HG03103 (cell line): ENCODE data around the gene CMSS1.

Experiments used
- ATAC-seq: cut with Tn5 transposase; IDR thresholded peaks from one replicate; pipeline ENCODE4 v1.9.1; 2021; ENCODE audit warnings: low read depth; ENCODE audit not compliant: unreplicated experiment

CMSS1 gene

DNA sequence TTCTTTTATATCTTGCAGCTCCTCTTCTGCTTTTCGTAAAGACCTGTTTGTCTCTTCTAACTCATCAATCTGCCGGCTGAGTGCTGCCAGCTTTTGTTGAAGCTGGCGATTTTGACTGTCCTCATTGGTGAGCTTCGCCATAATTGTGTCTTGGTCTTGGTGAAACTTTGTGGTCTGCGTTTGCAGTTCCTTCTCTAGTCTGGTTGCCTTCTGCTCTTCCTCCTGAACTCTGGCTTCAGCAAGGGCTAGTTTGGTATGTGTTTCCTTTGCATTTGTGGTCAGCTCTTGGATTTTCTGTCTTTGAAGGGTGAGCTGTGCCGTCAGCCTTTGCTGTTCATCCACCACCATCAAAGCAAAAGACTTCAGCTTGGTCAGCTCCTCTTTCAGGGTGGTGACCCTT, 32.9 kb downstream of the CMSS1 start:
- no peak for ATAC-seq

DNA sequence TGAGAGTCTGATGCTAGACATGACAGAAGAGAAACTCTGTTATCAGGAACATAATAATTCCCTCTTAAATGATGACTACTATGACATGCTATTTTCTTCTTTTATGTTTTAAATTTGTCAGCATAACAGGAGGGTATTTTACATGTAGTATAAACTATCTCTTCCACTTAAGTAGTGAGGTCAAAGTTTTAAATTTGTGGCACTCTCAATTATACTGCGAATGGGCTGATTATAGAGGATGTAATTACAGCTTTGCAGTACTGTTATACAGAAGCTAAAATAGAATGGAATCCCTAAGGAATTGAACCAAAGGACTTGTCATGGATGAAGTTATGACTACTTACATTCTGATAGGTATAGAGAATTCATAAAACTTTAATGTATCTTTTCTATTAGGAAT, 34.3 kb downstream of the CMSS1 start:
- ATAC-seq = no peak

DNA sequence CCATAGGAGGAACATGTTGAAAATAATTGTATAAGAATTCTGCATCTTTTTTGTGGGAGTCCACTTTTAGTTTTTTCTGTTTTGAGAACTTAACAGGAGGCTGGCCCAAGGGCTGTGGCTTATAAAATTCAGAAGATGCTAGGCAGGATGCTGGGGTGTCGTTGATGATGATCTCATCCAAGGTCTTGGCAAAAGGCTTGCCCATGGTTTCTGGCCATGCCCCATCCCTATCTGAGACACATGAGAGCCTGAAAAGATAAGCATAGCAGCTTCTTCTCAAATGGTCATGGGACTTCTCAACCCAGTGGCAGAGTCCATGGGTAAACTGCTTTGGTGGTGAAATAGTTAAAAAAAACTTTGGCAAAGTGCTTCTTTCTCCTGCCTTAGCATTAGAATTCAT, 35.2 kb downstream of the CMSS1 start:
- no peak for ATAC-seq

DNA sequence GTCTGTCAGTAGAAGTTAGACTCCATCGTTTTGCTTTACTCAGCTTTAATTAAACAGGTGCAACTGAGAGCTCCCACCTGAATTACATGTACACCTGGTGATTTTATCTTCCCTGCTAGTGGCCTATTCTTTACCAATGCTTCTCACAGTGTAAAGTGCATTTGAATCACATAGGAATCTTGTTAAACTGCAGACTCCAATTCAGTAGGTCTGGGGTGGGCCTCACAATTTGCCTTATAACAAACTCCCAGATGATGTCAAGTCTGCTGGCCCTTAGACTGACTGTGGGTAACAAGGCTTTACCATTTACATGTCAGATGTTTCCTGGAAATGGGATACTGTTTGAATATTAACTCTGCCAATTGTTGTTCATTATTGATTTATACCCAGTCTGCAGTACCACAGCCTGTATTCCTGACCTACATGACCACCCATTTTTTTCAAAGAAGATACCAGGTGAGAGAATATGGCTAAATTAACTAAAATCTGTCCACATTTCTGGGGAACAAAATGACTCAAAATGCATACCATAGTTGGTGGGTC, 37.2 kb downstream of the CMSS1 start:
- no peak for ATAC-seq

DNA sequence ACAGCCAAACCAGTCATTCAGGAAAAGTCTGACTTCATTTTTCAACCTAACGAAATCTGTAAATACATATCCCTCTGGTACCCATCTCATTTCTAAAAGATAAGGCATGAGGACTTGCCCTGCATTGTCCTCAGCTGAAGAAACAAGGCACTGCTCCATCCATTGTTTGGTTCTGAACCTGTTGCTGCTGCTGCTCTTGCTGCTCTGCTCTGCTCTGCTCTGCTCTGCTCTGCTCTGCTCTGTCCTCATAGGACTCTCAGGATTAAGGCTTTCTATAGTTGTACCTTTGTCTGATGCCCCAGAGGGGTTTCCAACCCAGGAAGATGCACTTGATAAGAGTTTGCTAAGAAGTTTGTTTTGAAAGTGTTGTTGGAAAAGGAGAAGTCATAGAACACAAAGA, 38.2 kb downstream of the CMSS1 start:
- ATAC-seq = no peak

DNA sequence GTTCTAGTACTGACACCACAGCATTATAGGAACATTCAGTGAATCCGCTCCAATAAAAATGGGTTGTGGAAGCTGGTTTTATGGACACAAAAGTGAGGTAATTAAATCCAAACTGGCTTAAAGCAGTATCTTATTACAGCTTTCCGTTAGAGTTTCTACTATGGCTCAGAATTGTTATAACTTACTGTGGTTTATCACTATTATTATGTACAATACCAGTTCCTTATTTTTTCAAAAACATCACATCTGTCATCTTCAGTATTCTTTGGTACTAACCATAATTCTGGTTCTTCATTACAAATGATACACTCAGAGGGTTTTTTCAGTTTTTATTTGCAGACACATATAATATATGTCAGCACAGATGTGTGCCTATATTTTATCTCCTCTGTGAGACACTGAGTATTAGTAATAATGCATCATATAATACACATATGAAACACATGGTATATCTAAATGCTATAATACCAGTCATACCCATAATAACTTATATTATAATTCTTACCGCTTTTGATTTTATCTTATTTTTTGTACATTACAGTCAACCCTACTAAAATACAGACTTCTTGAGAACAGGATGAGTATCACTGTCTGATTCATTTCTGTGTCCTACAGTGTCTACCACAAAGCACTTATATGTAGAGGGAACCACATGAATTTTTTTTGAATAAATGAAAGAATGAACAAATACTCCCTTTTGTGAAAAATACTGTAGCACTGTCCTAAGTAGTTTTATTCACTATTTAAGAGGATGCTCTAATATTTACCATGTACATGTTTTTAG, 39.0 kb downstream of the CMSS1 start:
- ATAC-seq = no peak

DNA sequence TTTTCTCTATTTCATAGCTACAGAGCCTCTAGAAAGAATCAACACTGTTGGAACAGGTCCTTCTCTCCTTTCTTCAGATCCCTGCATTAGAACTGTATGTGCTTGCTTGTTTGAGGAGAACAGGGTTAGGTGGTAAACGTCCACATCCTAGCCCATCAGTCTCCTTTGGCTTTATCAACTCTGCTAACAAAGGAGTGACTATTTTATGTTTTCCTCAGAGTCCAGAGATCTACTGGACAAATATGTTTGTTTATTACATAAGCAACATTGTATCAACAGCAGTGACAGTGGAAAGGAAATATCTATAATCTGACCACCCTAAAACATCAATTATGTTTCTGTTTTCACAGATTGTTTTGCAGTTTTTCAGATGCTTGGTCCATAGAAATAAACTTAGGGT, 39.6 kb downstream of the CMSS1 start:
- no peak for ATAC-seq

DNA sequence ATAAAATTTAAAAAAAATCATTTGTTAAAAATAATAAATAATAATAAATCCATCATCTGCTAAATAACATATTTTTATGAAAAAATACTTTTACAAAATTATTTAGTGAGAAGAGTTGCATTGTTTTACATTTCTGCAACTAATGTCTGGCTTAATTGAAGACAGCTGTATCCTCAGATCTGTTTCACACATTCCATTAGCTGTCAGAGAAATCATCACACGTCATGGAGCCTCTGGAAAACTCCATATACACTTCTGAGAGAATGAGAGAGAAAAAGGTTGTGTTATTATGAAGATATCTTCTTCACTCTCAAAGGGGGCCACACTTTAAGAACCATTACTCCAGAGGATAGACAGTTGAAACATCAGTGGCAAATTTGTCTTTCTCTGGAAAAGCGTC, 40.8 kb downstream of the CMSS1 start:
- no peak for ATAC-seq

DNA sequence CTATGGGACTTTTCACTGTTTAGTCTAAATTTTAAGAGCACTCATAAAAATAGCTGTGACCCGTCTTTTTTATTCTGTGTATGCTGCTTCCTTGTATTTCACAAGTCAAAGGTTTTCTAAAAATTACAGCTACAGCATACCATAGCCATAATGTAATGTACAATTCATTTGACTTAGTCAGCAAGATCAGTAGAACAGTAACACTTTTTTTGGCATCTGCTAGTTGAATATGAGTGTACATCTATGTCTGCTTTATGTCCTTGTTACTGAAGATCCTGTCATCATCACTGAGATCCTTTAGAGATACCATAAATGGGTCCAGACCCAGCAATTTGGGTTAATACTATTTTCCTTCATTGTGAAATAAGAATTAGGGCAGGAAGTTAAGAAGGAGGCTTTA, 42.2 kb downstream of the CMSS1 start:
- ATAC-seq = no peak

DNA sequence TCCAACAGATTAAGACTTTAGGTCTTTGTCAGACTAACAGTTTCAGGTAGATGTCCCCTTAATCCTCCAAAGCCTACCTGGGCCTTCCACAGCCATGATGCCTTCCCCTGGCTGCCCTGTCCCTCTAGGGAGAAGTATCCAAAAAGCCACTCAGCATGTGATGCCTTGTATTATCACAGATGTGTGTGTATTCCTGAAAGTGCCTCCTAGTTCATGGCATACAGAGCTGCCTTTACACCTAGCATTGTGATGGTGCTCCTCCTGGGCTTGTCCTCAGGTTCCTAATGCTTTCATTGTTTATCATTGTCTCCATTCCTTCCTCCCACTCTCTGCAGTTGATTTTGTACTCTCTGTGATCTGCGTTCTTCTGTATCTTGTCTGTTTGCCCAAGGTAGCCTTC, 43.6 kb downstream of the CMSS1 start:
- no peak for ATAC-seq

DNA sequence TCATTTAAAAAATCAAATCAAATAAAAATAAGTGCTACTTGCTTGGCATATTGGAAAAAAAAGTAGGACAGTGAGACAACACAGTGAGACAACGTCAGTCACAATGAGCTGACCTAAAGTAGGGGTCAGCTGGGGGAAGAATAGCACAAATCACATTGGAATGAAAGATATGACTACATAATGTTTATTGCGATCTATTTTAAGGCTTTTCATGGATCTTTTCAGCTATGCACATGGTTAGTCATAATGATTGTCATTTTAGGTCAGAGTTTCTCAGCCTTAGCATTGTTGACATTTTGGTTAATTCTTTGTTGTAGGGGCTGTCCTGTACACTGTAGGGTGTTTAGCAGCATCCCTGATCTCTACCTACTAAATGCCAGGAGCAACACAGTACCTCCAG, 44.5 kb downstream of the CMSS1 start:
- ATAC-seq = no peak

DNA sequence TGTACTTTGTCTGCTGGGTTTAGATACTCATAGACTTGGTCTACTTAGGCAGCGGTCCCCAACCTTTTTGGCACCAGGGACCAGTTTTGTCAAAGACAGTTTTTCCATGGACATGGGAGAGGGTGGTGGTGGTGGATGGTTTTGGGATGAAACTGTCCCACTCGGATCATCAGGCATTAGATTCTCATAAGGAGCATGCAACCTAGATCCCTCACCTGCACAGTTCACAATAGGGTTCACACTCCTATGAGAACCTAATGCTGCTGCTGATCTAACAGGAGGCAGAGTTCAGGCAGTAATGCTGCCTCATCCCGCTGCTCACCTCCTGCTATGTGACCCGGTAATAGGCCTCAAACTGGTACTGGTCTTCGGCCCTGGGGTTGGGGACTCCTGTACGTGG, 45.3 kb downstream of the CMSS1 start:
- no peak for ATAC-seq

DNA sequence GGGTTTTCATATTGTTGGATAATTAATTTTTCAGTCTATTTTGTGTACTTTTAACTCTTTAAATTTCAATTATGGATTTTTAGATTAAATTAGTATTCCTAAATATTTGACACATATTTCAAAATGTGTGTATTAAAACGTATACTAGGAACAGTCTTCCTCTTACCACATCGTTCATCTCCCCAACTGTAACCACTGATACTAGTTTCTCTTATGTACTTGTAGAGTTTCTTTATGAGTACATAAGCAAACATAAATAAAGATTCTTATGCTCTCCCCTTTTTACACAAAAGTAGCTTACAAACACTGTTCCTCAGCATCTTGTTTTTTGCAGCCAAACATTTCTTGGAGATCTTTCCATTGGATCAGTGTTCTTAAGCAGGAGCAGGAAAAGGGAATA, 45.9 kb downstream of the CMSS1 start:
- ATAC-seq = peak; percentile 56

DNA sequence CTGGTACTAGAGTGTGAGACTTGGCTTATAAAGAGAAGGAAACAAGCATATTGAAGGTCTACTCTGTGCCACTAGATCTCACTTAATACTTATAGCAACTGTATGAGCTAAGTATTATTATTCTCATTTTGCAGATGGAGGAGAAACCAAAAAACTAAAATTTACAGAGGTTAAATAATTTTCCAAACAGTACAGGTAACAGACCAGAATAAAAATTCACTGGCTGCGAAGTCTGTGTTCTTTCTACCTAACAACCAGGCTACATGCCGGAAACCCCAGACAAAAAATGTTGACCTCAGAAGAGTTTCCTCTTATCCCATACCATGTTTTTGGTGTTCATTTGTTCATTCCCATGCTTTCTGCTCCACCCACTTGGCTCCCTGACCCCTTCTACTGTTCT, 46.6 kb downstream of the CMSS1 start:
- no peak for ATAC-seq

DNA sequence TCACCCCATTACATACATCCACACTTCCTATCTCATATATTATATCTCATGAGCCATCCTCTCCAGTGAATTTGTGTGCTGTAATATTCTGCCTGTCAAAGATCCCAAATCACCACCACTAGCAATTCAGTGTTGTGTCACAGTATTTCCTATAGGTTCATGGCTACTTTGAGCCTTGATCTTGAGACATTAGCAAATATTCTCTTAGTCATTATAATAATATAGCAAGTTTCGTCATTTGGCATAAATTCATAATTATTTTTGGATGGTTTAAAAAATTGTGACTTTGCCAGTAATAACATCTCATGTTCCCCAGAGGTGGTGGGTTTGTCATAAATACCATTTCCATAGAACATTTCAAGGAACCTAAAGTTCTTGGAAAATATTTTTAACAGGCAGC, 47.7 kb downstream of the CMSS1 start:
- ATAC-seq = no peak

DNA sequence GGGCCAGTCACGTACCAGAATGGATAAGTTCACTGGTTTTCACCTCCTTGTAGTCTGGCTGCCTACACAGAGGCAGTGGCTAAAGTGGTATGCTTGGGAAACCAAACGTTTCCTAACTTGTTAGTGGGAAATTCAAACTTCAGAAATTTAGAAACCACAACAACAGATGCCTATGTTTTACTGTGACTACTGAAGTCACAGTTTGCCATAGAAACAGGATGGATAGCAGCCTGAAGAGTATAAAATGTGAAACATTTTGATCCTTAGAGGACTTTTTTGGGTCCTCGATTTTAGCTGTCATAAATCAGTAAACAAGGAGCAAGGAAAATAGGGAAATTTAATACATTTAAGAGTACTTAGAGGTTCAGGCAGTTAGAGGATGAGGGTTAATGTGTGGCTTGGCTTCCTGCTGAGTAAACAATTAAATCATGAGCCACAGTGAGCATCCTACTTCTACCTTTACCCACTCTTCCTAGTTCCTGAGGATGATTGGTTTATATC, 48.6 kb downstream of the CMSS1 start:
- ATAC-seq = no peak

DNA sequence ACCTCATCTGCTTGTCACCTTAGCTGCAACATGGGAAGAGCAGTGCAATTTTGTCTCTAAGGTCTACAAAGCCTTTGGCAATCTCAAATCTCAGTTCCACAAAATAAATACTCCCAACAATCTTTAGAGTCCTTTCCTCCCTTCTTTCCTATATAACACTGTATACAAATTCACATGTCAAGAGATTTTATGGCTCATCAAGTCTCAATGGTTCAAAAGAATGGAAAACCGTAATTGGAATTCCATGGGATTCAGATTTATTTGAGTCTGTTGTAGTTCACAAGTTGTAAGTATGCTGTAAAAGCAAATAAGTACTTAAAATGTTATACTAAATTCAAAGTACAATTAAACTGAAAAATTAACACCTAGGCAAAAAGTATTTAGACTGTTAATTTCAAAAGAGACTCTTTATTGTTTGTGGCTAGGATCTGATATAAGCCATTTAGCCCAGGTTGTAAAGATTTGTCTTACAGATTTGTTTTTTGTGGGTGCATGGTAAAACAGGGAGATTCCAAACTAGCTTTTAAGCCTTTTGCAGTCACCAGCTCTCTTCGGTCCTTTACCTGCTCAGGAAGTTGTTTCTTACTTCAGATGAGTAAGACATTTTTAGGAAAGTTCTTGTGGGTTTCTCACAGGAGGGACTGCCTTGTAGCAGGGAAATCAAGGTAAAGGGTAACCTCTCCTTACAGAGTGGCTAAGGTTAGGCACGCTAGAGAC, 50.1 kb downstream of the CMSS1 start:
- ATAC-seq = no peak

DNA sequence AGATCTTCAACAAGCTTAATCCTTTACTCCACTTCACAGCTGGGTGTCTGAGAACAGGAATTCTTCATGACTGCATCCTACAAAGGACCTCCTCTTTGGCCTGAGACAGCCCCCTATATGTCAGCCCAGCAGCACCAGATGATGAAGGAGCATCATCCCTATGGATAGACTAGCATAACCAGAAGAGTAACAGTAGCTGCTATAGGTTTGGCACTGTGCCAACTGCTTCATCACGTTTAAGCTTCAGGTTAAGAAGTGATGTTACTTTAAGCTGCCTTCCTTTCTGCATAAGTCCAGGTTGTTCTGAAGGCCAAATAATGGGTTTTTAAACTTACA, 50.6 kb downstream of the CMSS1 start:
- ATAC-seq = no peak

DNA sequence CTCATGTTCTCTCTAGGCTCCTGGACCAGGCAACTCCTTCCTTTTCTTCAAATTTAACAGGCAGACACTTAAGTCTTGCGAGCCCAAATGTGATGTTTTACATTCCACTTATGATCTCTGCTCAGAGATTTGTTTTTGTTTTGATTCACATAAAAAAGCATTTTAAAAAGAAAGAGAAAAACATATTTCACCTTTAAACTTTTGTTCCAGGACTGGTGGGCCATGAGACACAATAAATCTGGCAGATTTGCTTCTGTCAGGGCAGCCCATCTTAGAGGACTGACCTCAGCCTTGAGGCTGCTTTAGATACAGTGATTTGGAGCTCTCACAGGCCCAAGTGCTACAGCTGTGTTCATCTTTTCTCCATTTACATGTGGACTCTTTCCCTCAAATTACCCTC, 52.0 kb downstream of the CMSS1 start:
- no peak for ATAC-seq

DNA sequence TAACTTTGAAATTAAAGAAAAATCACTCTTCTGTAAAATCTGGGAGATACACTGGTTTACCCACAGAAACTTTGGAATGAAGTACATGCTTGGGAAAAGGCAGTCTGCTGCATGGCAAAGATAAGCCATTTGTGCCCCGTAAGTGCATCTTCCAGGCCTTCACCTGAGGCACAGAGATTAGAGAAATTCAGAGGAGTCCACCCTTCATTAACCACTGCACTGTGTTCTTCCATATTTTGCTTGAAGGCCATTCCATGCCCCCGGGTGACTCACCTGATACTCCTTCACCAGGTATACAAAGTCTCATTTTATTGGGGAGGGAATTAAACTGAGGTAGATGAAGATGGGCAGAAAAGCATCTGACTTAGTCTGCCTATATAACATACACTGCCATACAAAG, 53.0 kb downstream of the CMSS1 start:
- ATAC-seq = no peak

DNA sequence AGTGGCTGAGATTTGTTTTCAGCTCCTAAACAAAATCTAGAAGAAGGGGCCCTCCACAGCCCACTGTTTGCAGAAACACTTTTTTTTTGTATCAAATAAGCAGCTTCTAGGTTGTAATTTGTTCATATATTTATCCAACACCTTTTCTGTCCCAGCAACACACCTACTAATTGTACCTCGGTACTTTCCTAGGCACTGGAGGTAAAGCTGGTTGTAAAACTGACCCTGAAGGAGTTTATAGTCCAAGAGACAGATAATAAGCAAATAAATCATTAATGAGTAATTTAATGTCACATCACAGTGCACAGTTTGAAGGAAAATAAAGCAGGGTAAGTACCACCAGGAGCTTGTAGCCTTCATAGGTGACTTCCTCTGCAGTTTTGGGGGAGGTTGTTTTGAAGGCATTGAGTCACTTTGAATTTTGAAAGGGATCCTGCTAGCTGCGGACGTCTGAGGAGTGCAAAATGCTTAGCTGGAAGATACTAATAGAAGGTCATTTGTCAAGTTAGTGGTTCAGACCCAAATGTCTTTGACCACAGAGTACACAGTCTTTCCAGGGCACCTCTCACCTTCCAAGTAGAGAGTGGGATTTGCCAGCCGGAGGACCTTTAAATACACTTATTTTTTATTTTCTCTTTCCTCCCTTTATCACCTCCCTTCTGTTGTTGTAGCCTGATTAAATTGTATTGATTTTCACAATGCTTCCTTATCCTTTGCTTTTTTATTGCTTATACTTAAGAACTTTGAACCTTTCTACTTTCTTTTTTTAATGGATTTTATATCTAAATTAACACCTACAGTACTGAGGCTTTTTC, 53.8 kb downstream of the CMSS1 start:
- ATAC-seq = no peak
